NT2/D1 (cell line): ENCODE results near the gene DEF6.

Experiments used
- YY1 ChIP-seq: IDR thresholded peaks from 2 replicates; pipeline ENCODE4 v1.6.1; 2011; ENCODE audit not compliant: insufficient read length, insufficient read depth
- ZNF274 ChIP-seq: IDR thresholded peaks from 2 replicates; pipeline ENCODE4 v1.6.1; 2011; ENCODE audit warnings: mild to moderate bottlenecking, low read depth, low read length

DNA sequence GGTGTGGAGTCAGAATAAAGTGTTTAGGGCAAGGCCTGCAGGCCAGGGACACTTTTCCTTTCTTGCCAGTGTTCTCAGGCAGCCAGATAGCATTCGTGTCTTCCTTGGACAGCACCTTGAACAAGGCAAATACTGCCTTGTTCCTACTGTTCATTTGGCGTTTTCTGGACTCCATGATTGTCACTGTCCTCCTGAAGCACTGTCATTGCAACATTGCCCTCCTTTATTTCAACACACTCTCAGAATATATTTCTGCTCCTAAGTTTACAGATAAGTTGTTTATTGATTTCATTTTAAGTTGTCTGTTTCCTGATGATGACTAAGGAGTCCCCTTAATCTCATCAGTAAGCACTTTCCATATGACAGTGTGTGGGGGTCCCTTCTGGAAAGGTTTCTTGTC lies 15.1 kb upstream of the DEF6 start:
- TF ChIP-seq YY1 = no peak
- no peak for TF ChIP-seq ZNF274
